GM04504 (cell line): ENCODE data around the gene DOCK10.
"Not testable (repeated sequence)": the region's sequence is repeated elsewhere in the genome, so short reads cannot be mapped to it uniquely, and the experiment has no call there.

ENCODE experiments used
- DNase-seq: peaks from one replicate; pipeline ENCODE4 v3.0.0-alpha.2; 2012; ENCODE audit warnings: low read depth

DOCK10 gene

DNA sequence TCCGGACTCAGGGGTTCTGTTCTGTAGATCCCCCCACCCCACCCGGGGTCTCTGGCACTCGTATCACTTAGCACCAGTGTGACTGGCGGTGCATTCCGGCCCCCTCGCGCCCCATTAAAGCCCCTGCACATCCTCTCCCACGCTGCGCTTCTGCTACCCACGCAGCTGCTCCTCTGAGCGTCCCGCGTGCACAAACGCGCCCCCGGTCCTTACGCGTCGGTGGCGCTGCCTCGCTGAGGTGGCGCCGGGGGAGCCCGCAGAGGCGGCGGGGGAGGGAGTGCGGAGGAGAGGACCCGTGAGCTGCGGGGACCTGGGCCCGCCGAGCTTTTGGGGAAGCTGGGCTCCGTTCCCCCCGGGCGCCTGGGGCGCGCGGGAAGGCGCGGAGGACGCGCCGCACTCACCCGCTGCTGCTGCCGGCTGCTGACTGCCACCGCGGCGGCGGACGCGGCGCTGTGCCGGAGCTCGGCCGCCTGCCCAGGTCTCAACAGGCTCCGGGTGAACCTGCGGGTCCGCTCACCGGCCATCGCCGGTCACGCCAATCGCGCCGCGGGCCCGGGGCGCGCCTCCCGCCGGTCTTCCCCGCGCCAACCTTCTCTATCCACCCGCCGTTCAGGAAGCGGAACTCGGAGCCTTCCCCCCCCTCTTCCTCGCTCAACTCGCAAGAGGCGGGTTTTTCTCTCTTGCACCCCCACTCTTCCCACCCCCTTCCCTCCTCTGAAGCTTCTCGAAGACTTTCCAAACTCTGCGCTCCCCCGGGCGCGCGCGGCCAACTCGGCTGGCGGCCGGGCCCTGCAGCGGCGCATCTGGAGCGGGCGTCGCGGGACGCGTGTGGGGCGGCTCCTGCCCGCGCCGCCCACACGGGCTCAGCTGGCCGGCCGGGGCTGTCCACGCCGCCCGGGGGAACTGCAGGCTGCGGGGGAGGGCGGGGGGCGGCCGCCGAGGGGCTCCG lies at the start of gene DOCK10:
TSS of gene DOCK10 (minus strand) at position 618 of the 949 bp plus-strand sequence. CDS start at position 524, 94 bp downstream.
- DNase-seq, result no peak

DNA sequence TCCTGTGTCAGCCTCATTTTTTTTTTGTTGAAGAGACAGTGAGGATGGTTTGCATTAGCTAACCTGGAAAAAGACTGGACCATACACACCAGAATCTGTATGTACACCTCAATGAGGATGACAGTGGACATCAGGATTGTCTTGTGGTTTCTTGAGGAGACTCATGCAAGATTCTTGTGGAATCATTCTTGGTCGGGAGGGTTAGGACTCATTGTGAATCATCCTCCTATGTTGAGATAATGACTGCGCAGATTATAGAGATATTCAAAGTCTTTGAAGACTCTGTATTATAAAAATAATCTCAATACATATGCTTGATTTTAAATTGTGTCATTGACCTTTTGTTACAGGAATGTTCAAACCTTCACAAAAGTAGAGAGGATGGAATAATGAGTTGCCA lies 49.1 kb upstream of the DOCK10 start:
- peak; percentile 82 for DNase-seq

DNA sequence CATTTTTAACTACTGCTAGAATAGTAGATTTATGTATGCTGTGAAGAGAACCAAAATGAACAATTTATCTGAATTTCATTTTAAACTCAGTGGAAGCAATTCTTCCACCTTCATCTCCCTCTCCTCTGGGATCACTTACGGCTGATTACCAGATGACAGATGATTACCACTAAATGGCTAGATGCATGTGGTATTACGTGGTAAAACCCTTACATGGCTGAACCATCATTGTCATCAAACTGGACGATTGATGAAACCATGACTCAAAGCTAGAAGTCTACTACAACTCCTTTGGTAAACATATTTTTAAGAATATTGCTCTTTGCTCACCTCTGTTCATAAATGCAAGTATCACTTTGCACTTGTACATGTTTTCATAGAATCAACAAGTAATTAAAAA lies 48.5 kb upstream of the DOCK10 start:
- no peak for DNase-seq

DNA sequence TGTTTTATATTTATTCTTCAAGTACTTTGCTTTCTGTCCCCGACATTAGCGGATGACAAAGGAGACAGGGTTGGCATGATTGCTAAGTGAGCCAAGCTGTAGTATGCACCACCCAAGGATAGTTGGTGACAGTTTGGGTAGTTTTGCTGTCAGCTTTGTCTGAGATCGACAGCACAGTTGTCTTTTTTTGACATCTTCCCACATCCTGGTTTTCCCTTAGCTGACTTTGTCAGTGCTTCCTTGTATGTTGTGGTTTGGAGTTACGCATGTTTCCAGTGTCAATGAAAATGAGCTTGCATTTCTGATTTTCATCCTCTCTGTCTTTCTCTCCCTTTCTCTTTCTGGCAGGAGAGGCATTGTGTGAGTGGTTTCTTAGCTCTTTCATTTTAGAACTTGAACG lies 44.6 kb upstream of the DOCK10 start:
- no peak for DNase-seq

DNA sequence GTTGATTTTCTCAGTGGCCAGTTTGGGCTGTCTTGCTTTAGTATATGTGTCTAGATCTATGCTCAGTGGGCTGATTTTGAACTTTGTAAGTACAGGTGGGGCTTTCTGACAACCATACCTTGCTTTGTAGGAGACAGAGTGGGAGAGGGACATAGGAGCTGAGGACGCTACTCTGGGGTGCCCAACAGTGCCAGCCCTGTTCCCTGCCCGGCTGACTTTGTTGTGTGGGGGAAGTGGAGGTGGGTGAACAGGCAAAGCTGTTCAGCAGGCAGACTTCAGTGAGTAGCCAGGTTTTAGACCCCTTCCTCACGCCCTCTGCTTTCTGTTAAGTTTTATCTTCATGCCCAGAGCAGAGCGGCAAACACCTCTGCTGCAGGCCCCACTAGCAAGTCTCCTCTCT lies 44.2 kb upstream of the DOCK10 start:
- no peak for DNase-seq

DNA sequence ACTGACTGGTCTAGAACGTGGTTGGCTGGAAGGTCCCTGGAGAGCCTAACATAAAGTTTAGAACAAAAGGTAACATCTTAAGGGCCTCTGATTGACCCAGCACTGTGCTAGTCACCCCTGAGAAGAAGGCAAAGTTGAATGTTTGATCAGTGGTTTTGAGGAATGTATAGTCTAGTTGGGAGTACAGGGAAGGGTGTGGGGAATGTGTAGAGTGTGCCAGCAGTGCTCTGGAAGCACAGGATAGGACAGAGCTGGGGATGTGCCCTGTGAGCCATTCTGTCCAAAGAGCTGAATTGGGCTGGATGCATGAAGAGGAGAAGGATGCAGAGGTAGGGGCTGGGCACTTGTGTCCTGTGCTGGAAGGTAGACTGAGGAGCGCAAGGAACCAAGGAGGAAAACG lies 41.0 kb upstream of the DOCK10 start:
- DNase-seq, result no peak

DNA sequence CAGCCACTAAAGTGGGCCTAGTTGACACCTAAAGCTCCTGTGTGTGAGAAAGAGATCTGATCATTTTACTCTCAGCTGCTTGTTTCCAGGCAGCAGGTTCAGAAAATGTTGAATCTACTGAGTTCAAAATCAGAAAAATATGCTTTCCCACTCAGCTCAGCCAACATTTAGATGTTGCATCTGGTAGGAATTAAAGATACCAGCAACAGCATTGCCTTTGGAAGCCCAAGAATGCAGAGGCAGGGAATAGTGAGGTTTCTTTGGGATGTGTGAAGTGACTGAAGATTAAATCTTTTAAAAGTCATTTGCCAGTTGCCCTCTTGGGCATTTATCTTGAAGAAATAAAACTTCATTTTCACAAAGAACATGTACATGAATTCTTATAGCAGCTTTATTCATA lies 33.9 kb upstream of the DOCK10 start:
- peak; percentile 59 for DNase-seq

DNA sequence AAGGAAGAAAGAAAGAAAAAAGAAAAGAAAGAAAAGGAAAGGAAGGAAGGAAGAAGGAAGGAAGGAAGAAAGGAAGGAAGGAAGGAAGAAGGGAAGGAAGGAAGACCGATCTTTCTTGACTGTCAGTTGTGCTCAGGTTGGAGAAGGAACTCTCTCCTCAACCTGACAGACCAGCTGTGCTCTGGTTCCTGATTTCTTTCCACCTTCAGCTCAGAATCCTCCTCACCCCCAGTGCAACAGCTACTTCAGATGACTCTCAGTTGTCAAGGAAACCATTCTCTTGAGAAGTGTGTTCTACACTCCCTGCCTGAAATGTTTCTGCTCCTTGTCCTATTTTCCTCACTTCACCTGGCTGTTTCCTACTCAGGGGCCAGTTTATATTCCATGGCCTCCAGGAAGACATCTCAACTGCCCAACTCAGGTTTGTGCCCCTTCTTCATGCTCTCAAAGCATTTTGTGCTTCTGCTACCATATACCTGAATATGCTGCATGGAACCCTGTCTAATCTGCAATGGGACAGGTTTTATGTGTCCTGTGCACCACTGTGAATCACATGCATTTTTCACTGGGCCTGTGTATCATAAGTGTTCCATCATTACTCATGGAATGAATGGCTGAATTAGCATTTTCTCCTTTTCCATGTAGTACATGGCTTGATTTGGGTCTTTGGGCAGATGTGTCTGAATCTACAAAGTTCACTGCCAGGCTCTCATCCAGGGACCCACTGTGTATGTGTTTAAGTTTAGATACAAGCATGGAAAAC lies 32.8 kb upstream of the DOCK10 start:
- DNase-seq, result no peak

DNA sequence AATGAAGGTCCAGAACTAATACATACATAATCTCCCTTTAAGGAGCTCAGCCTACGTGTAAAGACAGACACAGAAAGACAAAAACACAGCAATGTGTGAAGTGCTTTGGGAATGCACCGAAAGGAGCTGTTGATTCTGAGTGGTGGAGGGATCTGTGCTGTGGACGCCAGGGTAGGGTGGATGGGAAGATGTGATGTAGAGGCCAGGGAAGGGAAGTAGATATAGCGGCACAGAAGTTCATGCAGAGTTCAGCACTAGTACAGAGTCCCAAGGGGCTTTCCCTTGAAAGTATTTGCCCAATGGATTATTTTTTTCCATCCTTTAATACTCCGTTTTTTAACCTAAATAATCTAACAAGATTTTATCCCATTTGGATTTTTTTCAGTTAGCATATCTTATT lies 32.1 kb upstream of the DOCK10 start:
- DNase-seq, result no peak

DNA sequence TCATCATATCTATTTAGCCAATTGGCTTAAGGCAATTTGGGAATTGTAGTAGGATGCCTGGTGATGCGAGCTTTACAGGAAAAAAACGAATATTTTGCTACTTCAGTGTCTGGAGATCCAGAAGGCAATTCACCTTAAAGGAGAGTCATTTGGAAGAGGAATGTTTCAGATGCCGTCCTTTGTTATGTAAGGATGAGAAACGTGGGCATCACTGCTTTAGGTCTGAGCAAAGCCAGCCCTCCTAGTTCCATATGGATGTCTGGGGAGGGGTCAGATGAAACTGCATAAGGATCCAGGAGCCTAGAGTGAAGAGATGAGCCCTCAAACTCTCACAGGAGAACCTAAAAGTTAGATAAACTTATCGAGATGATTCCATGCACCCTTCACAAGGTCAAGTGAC lies 30.9 kb upstream of the DOCK10 start:
- DNase-seq, result no peak

DNA sequence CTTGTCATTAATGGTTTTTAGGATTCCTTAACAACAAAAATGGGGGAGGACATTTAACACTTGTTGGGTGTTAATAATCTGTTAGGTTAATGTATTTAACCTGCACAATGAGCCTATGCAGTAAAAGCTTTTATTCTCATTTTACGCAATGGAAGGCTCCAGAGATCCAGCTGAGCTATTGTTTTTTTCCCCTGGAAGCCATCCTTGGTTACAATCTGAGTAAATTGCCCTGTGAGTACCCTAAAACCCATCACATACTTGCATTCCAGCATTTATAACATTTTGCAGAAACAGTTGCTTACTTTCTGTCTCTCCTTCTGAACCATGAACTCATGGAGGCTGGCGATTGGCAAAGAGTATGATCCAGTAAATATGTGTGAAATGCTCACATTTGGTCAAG lies 30.2 kb upstream of the DOCK10 start:
- DNase-seq, result no peak

DNA sequence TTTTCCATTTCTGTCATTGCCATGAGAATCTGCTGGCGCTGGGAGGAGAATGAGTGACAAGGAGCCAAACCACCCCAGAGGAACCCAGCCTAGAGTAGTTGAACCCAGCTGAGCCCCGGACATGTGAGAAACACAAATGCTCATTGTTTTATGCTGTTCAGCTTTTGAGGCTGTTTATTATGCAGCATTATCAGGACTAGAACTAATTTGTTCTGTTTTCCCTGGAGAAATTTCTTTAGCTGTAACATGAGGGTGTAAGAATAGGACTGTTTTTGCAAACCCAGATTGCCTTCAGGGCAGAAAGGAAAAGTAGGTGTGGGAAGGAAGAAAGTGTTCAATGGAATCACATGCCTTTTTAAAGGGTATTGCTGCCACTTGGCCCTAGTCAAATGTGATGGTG lies 28.5 kb upstream of the DOCK10 start:
- DNase-seq, result no peak

DNA sequence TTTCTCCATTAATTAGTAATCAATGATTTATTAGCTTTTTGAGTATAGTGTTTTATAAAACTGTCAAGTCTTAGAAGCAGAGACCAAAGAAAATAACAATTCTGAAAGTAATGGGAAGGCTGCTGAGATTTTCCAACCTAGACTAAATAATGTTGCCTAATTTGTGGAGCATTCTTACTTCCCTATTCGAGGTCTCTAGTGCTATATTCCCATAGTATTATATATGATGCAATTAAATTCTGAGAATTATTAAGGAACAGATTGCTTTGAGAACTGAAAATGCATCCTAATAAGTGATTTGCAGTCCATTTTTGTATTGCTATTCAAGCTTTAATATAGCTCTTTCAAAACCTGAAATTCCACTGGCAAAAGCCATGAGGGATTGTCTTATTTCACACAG lies 27.7 kb upstream of the DOCK10 start:
- DNase-seq, result no peak

DNA sequence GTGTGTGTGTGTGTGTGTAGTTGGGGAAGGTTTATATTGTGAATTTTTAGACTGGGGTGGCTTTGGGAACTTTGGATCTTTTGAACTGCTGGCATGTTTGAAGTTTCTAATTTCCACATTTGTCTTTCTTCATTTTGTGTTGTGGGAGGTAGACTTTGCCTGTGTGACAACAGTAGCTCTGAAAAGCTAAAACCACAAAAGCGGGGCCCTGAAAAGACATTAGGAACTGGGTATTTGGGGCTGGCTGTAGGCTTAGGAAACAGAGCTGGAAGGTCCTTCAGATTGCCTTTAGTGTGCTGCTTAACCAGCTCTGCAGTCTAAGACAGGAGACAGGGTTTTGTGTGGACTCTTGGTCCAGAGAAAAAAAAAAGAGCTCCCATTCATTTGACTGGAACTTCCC lies 27.2 kb upstream of the DOCK10 start:
- no peak for DNase-seq

DNA sequence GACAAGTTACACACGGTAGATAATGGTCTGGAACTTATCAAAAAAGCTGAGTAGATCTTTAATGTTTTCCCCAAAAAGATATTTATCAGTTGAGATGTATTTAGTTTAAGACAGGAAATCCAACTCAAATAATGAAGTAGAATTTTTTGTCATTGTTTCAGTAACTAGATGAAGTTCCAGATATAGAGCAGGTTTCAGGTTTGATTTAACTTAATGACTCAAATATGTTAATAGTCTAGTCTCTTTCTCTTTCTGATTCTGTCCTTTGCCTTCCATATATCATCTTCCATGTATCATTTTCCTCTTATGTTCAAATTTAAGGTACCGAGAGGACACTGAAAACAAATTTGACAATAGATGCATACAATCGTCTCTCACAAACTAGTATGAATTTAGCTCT lies 23.6 kb upstream of the DOCK10 start:
- no peak for DNase-seq

DNA sequence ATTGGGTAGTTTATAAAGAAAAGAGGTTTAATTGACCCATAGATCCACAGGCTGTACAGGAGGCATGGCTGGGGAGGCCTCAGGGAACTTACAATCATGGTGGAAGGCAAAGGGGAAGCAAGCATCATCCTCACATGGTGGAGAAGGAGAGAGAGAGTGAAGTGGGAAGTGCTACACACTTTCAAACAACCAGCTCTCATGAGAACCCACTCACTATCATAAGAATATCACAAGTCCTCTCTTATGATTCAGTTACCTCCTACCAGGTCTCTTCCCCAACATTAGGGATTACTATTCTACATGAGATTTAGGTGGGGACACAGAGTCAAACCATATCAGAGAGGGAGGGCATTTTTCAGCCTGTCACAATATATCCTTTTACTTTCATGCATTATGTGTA lies 22.7 kb upstream of the DOCK10 start:
- DNase-seq, result no peak

DNA sequence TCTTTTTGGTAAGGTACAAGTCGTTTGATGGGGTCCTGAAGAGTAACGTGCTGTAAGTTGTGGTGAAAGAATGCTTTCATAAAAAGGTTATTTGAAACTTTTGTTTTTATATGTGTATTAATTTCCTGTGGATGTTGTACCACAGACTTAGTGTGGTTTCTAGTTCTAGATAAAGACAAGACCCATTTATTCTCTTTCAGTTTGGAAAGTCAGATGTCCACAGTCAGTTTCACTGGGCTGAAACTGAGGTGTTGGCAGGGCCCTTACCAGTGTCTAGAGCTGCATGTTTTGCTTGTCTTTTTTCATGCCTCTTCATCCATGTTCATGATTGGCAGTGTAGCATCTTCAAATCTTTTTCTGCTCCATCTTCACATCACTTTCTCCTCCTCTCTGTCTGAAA lies 22.1 kb upstream of the DOCK10 start:
- DNase-seq, result no peak

DNA sequence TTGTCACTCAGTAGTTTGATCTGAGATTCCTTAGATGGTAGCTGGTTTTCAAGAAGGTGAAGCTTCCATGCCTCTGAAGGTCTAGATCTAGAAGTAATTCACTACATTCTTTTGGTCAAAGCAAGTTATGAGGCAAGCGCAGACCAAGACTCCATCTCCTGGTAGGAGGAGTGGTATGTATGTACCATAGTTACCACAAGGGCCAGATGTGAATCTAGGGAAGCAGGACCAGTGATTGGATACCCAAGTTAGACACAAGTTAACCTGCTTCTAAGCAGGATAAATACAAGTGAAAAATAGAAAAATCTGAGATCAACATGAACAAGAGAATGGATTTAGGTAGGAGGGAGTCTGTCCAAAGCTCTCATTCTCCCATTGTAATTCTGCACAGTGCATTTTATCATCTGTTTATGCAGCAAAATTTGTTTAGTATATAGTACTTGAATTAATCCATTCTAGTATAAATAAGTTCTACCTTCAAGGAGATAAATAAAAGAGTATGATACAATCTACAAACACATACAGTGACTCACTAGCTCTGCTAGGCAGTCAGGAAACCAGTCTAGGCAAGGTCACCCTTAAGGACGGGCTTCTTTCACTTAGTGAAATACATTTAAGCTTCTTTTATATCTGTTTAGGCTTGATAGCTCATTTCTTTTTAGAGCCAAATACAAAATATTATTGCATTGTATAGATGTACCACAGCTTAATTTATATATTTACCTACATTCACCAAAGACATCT lies 14.2 kb upstream of the DOCK10 start:
- DNase-seq, result no peak

DNA sequence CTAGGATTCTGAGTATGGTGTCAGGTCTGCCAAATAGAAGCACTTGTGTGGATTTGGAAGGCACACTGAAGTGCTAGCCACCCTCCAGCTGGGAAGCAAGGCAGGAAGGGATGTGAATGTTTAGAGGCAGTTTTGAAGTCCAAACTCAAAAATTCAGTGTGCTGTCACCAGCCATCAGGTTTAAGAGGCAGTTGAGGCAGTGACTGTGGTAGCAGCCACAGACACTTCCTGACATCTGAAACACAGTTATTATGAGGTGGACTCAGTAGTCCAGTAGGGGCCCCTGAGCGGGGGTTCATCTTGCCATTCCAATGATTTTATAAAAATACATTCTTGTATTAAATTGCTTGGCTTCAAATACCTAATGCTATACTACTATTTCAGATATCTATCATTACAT lies 13.4 kb upstream of the DOCK10 start:
- no peak for DNase-seq

DNA sequence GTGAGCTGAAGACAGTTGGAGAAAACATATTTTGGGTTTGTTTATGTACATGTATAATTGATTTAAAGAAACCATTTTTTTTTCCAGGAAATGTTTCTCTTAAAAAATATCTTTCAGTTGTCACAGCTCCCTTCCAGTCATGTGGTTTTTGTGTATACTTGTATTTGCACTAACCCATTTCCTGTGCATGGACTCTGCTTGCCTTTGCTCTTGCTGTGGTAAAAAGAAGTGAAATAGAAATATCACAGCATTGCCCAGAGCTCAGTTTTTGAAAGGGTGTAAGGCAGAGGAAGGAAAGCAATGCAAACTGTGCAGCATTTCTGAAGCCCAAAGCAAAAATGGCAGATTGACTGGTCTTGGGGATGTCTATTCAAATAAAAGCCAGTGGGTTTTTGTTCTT lies 10.4 kb upstream of the DOCK10 start:
- no peak for DNase-seq

DNA sequence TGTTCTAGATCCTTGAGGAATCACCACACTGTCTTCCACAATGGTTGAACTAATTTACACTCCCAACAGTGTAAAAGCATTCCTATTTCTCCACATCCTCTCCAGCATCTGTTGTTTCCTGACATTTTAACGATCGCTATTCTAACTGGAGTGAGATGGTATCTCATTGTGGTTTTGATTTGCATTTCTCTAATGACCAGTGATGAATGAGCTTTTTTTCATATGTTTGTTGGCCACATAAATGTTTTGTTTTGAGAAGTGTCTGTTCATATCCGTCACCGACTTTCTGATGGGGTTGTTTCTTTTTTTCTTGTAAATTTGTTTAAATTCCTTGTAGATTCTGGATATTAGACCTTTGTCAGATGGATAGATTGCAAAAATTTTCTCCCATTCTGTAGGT lies 5.2 kb upstream of the DOCK10 start:
- DNase-seq, result not testable (repeated sequence)

DNA sequence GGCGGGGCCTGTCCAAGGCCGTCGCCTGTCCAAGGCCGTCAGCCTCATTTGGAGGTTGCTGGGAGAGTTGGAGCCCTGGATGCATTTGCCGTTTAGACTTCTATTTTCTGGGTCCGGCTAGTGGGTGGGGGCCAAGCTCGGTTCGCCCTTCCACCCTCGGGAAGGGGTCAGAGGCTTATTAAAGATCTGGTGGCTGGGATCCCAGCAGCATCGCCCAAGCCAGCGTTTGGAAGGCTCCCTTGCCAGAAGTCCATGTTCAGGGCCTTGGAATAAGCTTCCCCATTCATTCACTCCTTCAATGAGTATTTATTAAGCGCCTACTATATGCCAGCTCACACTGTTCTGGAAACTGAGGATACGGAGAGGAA lies 516 bp upstream of the DOCK10 start:
- DNase-seq, result no peak
